Heart left ventricle (tissue), 13 donors: ENCODE data around the gene ZER1.

Experiments
- CTCF ChIP-seq, 12 donors: fragments of 200-600 bp; sonication (generic) in 4 of 12; IDR thresholded peaks; one replicate each; pipeline versions ENCODE4 v1.5.0 to v1.8.0; 2018 to 2022; ENCODE audit warnings: antibody characterized with exemption in 12 of 12, mild to moderate bottlenecking in 5 of 12
- POLR2A ChIP-seq, 2 donors: fragments of 450-650 bp; IDR thresholded peaks; one replicate each; pipeline ENCODE4 v1.6.1; 2017; ENCODE audit warnings: antibody characterized with exemption in 2 of 2, mild to moderate bottlenecking in 2 of 2, moderate library complexity in 2 of 2
- donor health status: ischemic (EF 13 %, LVEDD 7.1; RV severe dilation, severe dysfunction).
- donor health status: DM: no; HTN: yes; CAD: no.
- donor health status: DM: no; HTN: no; CAD: no.
- donor health status: ischemic (EF 25% LVEDD 6.9; RV normal size, moderate dysfunction).
- donor health status: ischemic (EF 25% LVEDD 5.7; RV mildly dilated, moderate dysfunction).
- donor health status: ischemic (EF 35%, LVEDD 5.7; RV mildly dilated, moderate dysfunction).
- donor health status: nonischemic (EF 11% LVEDD 7.7; RV severe dilation, severe dysfunction).
- donor health status: DM: yes; HTN: yes; CAD: no.
- donor health status: PGD.
- donor health status: ischemic (EF 29% LVEDD 5.4; RV normal size, mild dysfunction).
- donor health status: nonischemic (EF 23%, LVEDD 6.1; RV moderate dilation, normal function).

- TF ChIP-seq CTCF (IDR thresholded peaks at IDR 0.05) (no peak), POLR2A (IDR thresholded peaks at IDR 0.05) (no peak)
These were observed 18.1 kb downstream of the ZER1 start for GRCh38 chr9:128753627-128754026.
